ENCODE measurements around the gene SPATA33.
"Not testable (repeated sequence)": the region's sequence is repeated elsewhere in the genome, so short reads cannot be mapped to it uniquely, and the experiment has no call there.

SPATA33 gene

DNA sequence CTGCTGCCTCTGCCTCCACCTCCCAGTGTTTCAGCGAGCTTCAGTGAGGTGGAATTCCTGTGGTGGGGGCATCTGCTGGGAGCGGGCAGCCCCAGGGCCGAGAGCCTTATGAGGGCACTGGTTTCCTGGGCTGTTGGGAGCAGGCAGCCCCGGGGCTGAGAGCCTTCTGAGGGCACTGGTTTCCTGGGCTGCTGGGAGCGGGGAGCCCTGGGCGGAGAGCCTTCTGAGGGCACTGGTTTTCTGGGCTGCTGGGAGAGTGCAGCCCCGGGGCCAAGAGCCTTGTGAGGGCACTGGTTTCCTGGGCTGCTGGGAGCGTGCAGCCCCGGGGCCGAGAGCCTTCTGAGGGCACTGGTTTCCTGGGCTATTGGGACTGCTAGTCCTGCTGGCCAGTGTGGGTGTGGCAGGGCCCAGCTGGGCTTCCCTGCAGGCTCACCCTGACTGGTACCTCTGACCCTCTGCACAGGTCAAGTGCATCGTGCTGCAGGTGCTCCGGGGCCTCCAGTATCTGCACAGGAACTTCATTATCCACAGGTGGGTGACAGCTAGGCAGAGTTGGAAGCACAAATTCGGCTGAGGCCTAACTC, 34.4 kb downstream of the SPATA33 start:
- H3K4me3 Mint-ChIP-seq: no peak overlapping the region
- no peaks in the 10 kb centered on the region for H3K36me3 Mint-ChIP-seq

DNA sequence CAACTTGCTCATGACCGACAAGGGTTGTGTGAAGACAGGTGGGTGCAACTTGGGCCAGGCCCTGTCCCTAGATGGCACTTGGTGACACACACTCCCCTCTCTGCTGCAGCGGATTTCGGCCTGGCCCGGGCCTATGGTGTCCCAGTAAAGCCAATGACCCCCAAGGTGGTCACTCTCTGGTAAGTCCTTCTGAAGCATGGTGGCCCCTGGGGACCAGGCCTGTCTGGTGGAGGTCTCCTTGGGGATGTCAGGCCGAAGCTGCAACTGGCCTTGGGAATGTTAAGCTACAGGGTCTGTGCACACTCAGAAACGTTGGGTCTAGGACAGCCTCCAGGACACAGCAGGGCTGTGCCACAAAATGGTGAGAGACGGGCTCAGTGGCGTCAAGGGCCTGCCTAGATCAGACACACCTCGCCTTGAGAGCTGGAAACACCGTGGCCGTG, 35.7 kb downstream of the SPATA33 start:
- Mint-ChIP-seq H3K4me3 (no peak overlapping the region), H3K27me3 (no peaks in the 10 kb centered on the region), H3K4me1 (ENCODE audit: low read depth) (no peaks in the 10 kb centered on the region), H3K27ac (no peak overlapping the region), H3K9me3 (ENCODE audit: low read depth) (no peaks in the 10 kb centered on the region), H3K36me3 (no peaks in the 10 kb centered on the region)

More for the DNA sequence above, 34.4 kb downstream of the SPATA33 start:
- no peaks in the 10 kb centered on the region for H3K27me3 Mint-ChIP-seq
- H3K27ac Mint-ChIP-seq: no peak overlapping the region
- H3K4me1 Mint-ChIP-seq (ENCODE audit: low read depth): peaks cover 6% of the 10 kb centered on the region
- H3K9me3 Mint-ChIP-seq (ENCODE audit: low read depth): no peaks in the 10 kb centered on the region

DNA sequence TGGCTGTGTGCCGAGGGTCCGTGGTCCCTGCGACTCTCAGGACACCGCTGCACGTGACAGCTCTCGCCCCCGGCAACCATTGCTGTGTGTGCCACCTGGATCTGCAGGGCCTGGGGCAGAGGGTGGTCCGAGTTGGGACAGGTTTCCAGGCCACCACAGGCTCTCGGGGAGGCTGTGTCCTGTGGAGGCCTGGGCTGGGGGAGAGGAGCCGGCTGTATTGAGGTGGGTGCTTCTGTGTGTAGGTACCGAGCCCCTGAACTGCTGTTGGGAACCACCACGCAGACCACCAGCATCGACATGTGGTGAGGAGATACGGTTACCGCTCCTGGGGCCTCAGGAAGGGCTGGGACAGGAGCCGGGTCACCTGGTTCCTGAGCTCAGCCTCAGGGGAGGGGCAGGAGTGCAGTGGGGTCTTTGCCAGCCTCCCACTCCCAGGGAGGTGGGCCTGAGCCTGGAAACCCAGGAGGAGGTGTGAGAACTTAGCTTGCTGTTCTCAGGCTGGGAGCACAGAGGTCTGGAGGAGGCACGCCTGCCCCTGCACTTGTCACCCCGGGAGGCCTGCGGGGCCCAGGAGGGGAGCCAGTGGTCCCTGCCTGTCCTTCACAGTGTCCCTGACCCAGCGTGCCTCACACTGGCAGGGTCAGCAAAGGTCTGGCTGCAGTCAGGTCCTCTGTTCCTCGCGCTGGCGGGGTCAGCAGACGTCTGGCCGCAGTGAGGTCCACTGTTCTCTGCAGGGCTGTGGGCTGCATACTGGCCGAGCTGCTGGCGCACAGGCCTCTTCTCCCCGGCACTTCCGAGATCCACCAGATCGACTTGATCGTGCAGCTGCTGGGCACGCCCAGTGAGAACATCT, 36.5 kb downstream of the SPATA33 start:
- H3K9me3 Mint-ChIP-seq (ENCODE audit: low read depth): no peaks in the 10 kb centered on the region
- no peak overlapping the region for H3K4me3 Mint-ChIP-seq
- H3K36me3 Mint-ChIP-seq: peaks cover 2% of the 10 kb centered on the region
- H3K4me1 Mint-ChIP-seq (ENCODE audit: low read depth): peaks cover 2% of the 10 kb centered on the region
- no peaks in the 10 kb centered on the region for H3K27me3 Mint-ChIP-seq
- H3K27ac Mint-ChIP-seq: no peak overlapping the region

DNA sequence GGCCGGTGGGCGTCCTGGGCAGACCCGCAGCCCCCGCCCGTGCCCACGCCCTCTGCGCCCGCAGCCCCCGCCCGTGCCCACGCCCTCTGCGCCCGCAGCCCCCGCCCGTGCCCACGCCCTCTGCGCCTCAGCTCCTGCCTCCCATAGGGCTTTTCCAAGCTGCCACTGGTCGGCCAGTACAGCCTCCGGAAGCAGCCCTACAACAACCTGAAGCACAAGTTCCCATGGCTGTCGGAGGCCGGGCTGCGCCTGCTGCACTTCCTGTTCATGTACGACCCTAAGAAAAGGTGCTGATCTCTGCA, 37.1 kb downstream of the SPATA33 start:
- not testable (repeated sequence) for H3K4me3 Mint-ChIP-seq; H3K27ac Mint-ChIP-seq; H3K9me3 Mint-ChIP-seq (ENCODE audit: low read depth); H3K4me1 Mint-ChIP-seq (ENCODE audit: low read depth); H3K27me3 Mint-ChIP-seq; H3K36me3 Mint-ChIP-seq

DNA sequence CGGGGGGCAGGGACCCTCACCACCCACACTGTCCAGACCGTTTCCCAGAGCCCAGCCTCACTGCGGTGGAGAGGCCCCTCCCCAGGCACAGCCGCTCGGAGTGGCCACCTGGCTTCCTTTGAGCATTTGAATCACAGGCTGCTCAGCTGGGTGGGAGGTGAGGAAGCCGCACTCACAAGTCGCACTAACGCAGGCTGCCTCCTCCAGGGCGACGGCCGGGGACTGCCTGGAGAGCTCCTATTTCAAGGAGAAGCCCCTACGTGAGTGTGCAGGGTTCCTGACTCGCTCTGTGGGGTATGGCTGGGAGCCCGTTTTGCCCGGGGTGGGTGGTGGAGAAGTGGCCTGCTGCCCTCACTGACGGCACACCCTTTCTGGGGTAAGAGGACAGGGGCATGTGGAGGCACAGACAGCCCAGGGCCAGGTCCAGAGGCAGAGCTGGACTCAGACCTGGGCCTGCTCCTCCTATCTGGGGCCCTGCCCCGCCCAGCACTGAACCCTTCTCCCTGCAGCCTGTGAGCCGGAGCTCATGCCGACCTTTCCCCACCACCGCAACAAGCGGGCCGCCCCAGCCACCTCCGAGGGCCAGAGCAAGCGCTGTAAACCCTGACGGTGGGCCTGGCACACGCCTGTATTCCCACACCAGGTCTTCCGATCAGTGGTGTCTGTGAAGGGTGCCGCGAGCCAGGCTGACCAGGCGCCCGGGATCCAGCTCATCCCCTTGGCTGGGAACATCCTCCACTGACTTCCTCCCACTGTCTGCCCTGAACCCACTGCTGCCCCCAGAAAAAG, 37.6 kb downstream of the SPATA33 start:
- no peaks in the 10 kb centered on the region for H3K9me3 Mint-ChIP-seq (ENCODE audit: low read depth)
- H3K27me3 Mint-ChIP-seq: no peaks in the 10 kb centered on the region
- H3K4me1 Mint-ChIP-seq (ENCODE audit: low read depth): peaks cover 5% of the 10 kb centered on the region
- no peak overlapping the region for H3K27ac Mint-ChIP-seq
- H3K4me3 Mint-ChIP-seq: no peak overlapping the region
- peaks cover 2% of the 10 kb centered on the region for H3K36me3 Mint-ChIP-seq

DNA sequence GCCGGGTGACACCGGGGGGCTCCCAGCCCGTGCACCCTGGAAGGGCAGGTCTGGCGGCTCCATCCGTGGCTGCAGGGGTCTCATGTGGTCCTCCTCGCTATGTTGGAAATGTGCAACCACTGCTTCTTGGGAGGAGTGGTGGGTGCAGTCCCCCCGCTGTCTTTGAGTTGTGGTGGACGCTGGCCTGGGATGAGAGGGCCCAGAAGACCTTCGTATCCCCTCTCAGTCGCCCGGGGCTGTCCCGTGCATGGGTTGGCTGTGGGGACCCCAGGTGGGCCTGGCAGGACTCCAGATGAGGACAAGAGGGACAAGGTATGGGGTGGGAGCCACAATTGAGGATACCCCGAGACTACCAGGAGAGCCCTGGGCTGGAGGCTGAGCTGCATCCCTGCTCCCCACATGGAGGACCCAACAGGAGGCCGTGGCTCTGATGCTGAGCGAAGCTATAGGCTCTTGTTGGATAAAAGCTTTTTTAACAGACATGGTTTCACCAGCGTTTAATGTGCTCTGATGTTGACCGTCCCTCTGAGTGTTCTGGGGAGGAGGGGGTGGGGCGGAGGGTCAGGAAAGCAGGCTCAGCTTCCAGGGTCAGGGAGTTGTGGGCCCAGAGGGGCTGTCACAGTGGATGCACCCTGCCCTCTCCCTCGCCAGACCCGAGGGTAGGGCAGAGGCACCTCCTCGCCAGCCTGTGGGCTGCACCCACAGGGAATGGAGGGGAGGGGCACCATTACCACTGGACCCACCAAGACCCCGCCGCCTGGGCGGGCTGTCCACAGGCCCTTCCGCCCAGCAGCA, 38.4 kb downstream of the SPATA33 start:
- peaks cover 2% of the 10 kb centered on the region for H3K36me3 Mint-ChIP-seq
- H3K4me1 Mint-ChIP-seq (ENCODE audit: low read depth): peaks cover 5% of the 10 kb centered on the region
- H3K27ac Mint-ChIP-seq: no peak overlapping the region
- no peaks in the 10 kb centered on the region for H3K9me3 Mint-ChIP-seq (ENCODE audit: low read depth)
- no peaks in the 10 kb centered on the region for H3K27me3 Mint-ChIP-seq
- H3K4me3 Mint-ChIP-seq: no peak overlapping the region

DNA sequence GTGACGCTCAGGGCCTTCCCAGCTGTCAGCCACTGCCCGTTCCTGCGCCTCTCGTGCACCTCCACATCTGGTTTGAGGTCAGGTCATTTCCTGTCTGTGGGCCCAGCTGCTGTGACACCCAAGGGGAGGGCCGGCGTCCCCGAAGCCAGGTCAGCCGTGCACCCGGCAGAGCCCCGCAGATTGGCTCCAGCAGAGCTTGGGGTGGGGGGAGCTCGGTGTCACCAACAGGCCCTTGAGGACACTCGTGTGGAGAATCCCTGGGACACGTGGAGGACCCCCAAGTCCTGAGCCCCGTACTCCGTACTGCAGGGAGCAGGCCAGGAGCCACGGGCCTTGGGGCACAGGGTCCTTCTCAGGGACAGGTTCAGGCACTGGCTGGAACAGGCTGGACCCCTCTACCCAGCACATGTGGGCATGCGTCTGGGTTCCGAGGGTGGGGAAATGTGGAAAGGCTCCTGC, 39.1 kb downstream of the SPATA33 start:
- H3K27ac Mint-ChIP-seq: no peak overlapping the region
- peaks cover 2% of the 10 kb centered on the region for H3K36me3 Mint-ChIP-seq
- peaks cover 5% of the 10 kb centered on the region for H3K4me1 Mint-ChIP-seq (ENCODE audit: low read depth)
- H3K27me3 Mint-ChIP-seq: no peaks in the 10 kb centered on the region
- H3K4me3 Mint-ChIP-seq: no peak overlapping the region
- H3K9me3 Mint-ChIP-seq (ENCODE audit: low read depth): no peaks in the 10 kb centered on the region

DNA sequence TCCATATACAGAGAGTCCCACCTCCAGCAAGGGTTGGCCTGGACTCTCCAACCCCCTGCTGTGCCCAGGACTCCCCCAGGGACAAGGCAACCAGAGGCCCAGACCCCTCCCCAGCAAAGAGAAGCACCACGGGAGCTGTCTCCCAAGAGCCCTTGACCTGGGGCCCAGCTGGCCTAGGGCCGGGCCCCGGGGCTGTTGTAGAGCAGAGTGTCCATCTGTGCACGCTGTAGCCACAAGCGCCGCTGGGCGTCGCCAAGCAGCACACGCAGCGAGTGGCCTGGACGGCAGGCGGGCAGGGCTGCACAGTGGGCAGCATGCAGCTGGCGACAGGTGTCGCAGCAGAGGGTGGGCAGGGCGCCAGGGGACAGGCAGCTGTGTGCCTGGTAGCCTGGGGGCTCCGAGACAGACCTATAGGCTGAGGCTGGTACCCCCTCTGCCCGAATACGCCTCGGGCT, 39.6 kb downstream of the SPATA33 start:
- no peaks in the 10 kb centered on the region for H3K27me3 Mint-ChIP-seq
- peaks cover 7% of the 10 kb centered on the region for H3K4me1 Mint-ChIP-seq (ENCODE audit: low read depth)
- H3K9me3 Mint-ChIP-seq (ENCODE audit: low read depth): no peaks in the 10 kb centered on the region
- peaks cover 2% of the 10 kb centered on the region for H3K36me3 Mint-ChIP-seq
- H3K4me3 Mint-ChIP-seq: no peak overlapping the region
- H3K27ac Mint-ChIP-seq: no peak overlapping the region

DNA sequence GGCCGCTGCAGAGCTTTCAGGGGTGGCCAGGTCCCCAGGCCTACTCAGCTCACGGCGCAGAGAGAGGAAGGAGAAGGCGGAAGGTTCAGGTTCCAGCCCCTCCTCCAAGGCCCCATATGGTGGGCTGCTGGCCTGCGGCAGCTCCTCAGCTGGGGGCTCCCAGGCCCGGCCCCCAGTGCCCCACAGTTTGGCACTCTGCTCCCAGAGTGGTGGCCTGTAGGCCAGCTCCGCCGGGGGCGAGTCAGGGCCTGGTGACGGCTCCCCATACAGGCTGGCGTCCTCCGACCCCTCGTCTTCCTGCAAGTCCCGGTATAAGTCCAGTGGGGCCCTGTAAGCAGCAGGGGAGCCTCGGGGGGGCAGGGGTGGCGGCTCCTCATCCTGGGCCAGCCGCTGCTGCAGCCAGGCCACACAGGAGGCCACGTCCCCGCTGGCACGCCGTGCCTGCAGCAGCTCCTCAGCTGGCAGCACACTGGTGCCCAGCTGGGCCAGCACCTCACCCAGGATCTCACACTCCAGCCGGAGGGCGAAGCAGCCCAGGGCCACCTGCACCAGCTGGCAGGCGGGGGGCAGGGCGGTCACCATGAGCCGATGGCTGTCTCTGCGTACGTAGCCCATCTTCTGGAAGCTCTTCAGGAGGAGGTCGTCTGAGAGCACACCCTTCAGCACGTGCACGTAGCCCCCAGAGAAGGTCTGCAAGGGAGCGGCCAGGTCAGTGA, 40.1 kb downstream of the SPATA33 start:
- Mint-ChIP-seq H3K36me3 (peaks cover 2% of the 10 kb centered on the region), H3K4me3 (no peak overlapping the region), H3K4me1 (ENCODE audit: low read depth) (peaks cover 10% of the 10 kb centered on the region), H3K27me3 (no peaks in the 10 kb centered on the region), H3K27ac (no peak overlapping the region), H3K9me3 (ENCODE audit: low read depth) (no peaks in the 10 kb centered on the region)

DNA sequence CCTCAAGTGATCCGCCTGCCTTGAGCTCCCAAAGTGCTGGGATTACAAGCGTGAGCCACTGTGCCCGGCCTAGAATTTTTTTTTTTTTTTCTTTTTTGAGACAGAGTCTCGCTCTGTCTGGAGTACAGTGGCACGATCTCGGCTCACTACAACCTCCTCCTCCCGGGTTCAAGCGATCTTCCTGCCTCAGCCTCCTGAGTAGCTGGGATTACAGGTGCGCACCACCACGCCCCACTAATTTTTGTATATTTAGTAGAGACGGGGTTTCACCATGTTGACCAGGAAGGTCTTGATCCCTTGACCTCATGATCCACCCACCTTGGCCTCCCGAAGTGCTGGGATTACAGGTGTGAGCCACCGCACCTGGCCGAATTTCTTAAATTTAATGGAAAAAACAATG, 41.1 kb downstream of the SPATA33 start:
- not testable (repeated sequence) for H3K9me3 Mint-ChIP-seq (ENCODE audit: low read depth); H3K27ac Mint-ChIP-seq; H3K4me1 Mint-ChIP-seq (ENCODE audit: low read depth); H3K36me3 Mint-ChIP-seq; H3K27me3 Mint-ChIP-seq; H3K4me3 Mint-ChIP-seq

DNA sequence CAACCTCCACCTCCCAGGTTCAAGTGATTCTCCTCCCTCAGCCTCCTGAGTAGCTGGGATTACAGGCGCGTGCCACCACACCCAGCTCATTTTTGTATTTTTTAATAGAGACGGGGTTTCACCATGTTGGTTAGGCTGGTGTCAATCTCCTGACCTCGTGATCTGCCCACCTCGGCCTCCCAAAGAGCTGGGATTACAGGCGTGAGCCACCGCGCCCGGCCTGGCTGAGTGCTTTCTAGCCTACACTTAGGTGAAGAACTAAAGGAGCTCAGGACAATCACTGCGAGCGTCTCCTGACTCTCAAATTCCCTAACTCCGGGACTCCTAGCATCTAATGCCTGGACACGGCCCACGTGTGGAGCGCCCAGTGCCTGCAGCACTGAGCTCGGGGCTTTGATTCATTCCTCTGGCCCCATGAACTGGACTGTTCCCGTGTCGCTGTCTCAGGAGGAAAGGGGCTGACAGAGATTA, 42.0 kb downstream of the SPATA33 start:
- H3K4me3 Mint-ChIP-seq: peak overlapping the region; percentile 6
- not testable (repeated sequence) for H3K27me3 Mint-ChIP-seq; H3K27ac Mint-ChIP-seq; H3K36me3 Mint-ChIP-seq; H3K4me1 Mint-ChIP-seq (ENCODE audit: low read depth); H3K9me3 Mint-ChIP-seq (ENCODE audit: low read depth)

DNA sequence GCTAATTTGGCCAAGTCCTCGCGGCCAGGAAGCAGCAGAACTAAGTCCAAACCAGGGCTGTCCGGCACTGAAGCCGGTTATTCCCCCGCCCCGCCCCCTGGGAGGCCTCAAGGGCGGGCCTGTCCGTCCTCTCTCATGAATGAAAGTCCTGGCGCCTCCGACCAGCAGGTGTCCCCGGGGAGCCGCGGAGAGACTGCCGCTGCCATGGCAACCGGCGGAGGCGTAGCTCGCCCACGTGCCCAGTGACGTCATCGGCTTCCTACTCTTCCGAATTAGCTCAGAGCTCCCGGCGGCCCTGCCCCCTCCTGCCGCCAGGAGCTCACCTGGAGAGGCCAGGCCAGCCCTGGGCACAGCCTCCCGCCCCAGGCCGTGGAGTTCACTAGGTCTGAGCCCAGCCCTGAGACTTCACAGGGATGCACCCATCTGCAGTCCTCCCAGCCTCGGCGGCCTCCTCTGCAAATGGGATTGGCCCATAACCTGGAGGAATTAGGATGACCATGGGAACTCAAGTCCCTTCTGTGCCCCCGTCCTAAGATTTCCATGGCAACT, 42.5 kb downstream of the SPATA33 start:
- H3K27ac Mint-ChIP-seq: peak overlapping the region; percentile 10

DNA sequence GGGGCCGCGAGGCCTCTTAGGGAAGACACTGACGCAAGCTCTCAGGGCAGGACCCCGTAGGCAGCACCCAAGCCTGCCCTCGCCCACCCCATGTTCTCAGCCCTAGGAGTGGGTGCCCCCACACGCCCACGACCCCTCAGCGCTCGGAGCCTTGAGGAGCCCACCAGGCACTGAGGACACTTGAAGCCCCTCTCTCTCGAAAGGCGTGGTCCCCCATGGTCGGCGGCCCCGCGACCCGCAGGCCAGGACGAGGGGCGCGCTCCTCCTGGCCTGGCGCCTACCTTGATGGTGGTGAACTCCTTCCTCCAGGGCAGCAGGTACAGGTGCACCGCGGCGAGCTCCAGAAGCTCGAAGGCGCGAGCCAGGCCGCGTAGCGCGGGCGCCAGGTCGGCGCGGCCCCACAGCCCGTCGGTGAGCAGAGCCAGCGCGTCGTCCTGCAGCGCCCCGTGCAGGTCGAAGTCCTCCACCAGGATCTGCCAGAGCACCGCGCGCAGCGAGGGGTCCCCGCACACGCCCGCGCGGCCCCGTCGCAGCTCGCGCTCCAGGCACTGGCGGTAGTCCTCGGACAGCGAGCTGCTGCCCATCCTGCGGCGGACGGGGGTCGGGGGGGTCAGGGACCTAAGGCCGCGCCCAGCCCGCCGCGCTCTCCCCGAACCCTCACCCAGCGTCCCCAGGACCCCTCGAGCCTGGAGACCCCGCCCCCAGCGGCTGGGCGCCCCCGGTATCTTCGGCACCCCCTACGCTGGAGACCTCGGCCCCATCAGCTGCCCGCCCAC, 43.2 kb downstream of the SPATA33 start:
- H3K9me3 Mint-ChIP-seq (ENCODE audit: low read depth): no peaks in the 10 kb centered on the region
- H3K4me1 Mint-ChIP-seq (ENCODE audit: low read depth): peaks cover 11% of the 10 kb centered on the region
- peak overlapping the region; percentile 10 for H3K27ac Mint-ChIP-seq
- peaks cover 2% of the 10 kb centered on the region for H3K36me3 Mint-ChIP-seq
- H3K4me3 Mint-ChIP-seq: peak overlapping the region; percentile 77
- no peaks in the 10 kb centered on the region for H3K27me3 Mint-ChIP-seq

More for the DNA sequence above, 42.5 kb downstream of the SPATA33 start:
- peaks cover 10% of the 10 kb centered on the region for H3K4me1 Mint-ChIP-seq (ENCODE audit: low read depth)
- no peaks in the 10 kb centered on the region for H3K9me3 Mint-ChIP-seq (ENCODE audit: low read depth)
- no peaks in the 10 kb centered on the region for H3K27me3 Mint-ChIP-seq
- H3K4me3 Mint-ChIP-seq: peak overlapping the region; percentile 73
- peaks cover 2% of the 10 kb centered on the region for H3K36me3 Mint-ChIP-seq

Data from activated naive CD8-positive, alpha-beta T cell (primary cell).